Kidney (tissue), 14 donors: Measurements from ENCODE around the gene SMIM20. TPM values are rescaled to one million over a fixed set of nuclear protein-coding genes. Genes with fewer than 3 reads are reported as not detected.

Experiments used
- DNase-seq, 5 donors: peaks; one replicate each; pipeline ENCODE4 v3.0.0-alpha.2; 2013 to 2020
- FAIRE-seq: peaks from 2 replicates; lab custom pipeline; 2012; peaks lifted over from hg19 to GRCh38; lab: Jason Lieb, UNC
- H3K27ac ChIP-seq, 2 donors: one replicate each; pipeline ENCODE4 v1.7.0; 2013; ENCODE audit warnings: low read depth in 2 of 2, low read length in 2 of 2, inconsistent platforms in 1 of 2
- H3K27me3 ChIP-seq: one replicate; pipeline ENCODE4 v1.7.1; 2013; ENCODE audit warnings: low read length, inconsistent platforms; ENCODE audit not compliant: control insufficient read depth, insufficient read depth
- H3K36me3 ChIP-seq, 3 donors: one replicate each; pipeline versions ENCODE4 v1.7.0 to v1.7.1; 2013; ENCODE audit warnings: low read length in 3 of 3, control low read depth in 1 of 3, inconsistent platforms in 1 of 3; ENCODE audit not compliant: insufficient read depth in 3 of 3, control insufficient read depth in 2 of 3
- H3K4me1 ChIP-seq, 3 donors: one replicate each; pipeline versions ENCODE4 v1.7.0 to v1.7.1; 2013; ENCODE audit warnings: low read length in 3 of 3, inconsistent platforms in 1 of 3, low read depth in 1 of 3; ENCODE audit not compliant: control insufficient read depth in 2 of 3, insufficient read depth in 2 of 3
- H3K4me3 ChIP-seq, 3 donors: one replicate each; pipeline versions ENCODE4 v1.7.0 to v1.8.1; 2013; ENCODE audit warnings: low read length in 3 of 3, control low read depth in 1 of 3, inconsistent platforms in 1 of 3
- H3K9ac ChIP-seq, 3 donors: one replicate each; pipeline versions ENCODE4 v1.7.0 to v1.7.1; 2013; ENCODE audit warnings: low read length in 3 of 3, control low read depth in 1 of 3, inconsistent platforms in 1 of 3
- H3K9me3 ChIP-seq, 3 donors: one replicate each; pipeline versions ENCODE4 v1.7.0 to v1.7.1; 2013; ENCODE audit warnings: low read length in 3 of 3, control low read depth in 1 of 3, inconsistent platforms in 1 of 3; ENCODE audit not compliant: control insufficient read depth in 2 of 3, insufficient read depth in 1 of 3
- CTCF ChIP-seq: IDR thresholded peaks from 3 replicates; pipeline ENCODE4 v1.5.1; 2012; ENCODE audit warnings: mild to moderate bottlenecking, moderate library complexity, borderline replicate concordance; ENCODE audit not compliant: insufficient read depth; ENCODE audit errors: extremely low read depth
- intact Hi-C: fragments of 100-400 bp; cut with DNase I; formaldehyde crosslinking; loops from one replicate; pipeline ENCODE4 v1.11.1; 2022
- polyA plus RNA-seq: library from polyadenylated mRNA; stranded (reverse); fragments of 350-450 nt; fragmentation: Illumina TruSeq; extraction: RNeasy Lipid Tissue Mini Kit (QIAGEN cat#74804); gene quantifications from one replicate; pipeline ENCODE4 v1.2.3, GENCODE V29; 2014; ENCODE audit warnings: low read depth, low replicate concordance; ENCODE audit not compliant: insufficient read depth
- total RNA-seq: library from RNA; stranded (reverse); fragmentation: NEBNext Ultra II Directional; extraction: Animal tissue kit (Norgen Biotek cat#: 25700); gene quantifications from one replicate; pipeline ENCODE4 v1.2.1, GENCODE V29; 2021
- donor health status: control.
- donor health status: control.
- donor health status: control.
- donor health status: control.
- donor health status: control.
- donor health status: DM: yes; HTN: yes; CAD: no.
- donor health status: Normal renal cell carcinoma (clear cell type).

The SMIM20 gene
- total and polyA plus RNA-seq, 2 donors from 2014 or later: 23.8 to 97.2 TPM

- TF ChIP-seq CTCF: no peak
- intact Hi-C loops: no loop called here
Observed at GRCh38 chr4:25951390-25951952, 37.5 kb downstream of the SMIM20 start.

GRCh38 chr4:25953740-25954139 is 39.7 kb downstream of the SMIM20 start:
- Histone ChIP-seq H3K4me3 (no peak overlapping the region), H3K36me3 (no peaks in the 10 kb centered on the region), H3K4me1 (peaks cover 0 to 3% (median 0%) of the 10 kb centered on the region in 3 donors), H3K27ac (no peak overlapping the region), H3K27me3 (no peaks in the 10 kb centered on the region), H3K9ac (no peak overlapping the region), H3K9me3 (no peaks in the 10 kb centered on the region)
- DNase-seq: peak in 1 of 5 donors; percentile 22
- intact Hi-C loops: no loop called here
- no peak for FAIRE-seq
- no peak for TF ChIP-seq CTCF

More at GRCh38 chr4:25951390-25951952, 37.5 kb downstream of the SMIM20 start:
- FAIRE-seq (no peak), DNase-seq (peak in 2 of 5 donors; percentile 31 to 52)
- no peaks in the 10 kb centered on the region for H3K27me3 ChIP-seq
- H3K4me3 ChIP-seq: no peak overlapping the region
- no peak overlapping the region for H3K27ac ChIP-seq
- H3K36me3 ChIP-seq: no peaks in the 10 kb centered on the region
- no peaks in the 10 kb centered on the region for H3K9me3 ChIP-seq
- no peak overlapping the region for H3K9ac ChIP-seq
- peaks cover 0 to 3% (median 0%) of the 10 kb centered on the region in 3 donors for H3K4me1 ChIP-seq

GRCh38 chr4:25954293-25954904 is 40.4 kb downstream of the SMIM20 start:
- no peak overlapping the region for H3K9ac ChIP-seq
- no peak overlapping the region for H3K27ac ChIP-seq
- H3K27me3 ChIP-seq: no peaks in the 10 kb centered on the region
- H3K4me3 ChIP-seq: no peak overlapping the region
- no peaks in the 10 kb centered on the region for H3K36me3 ChIP-seq
- intact Hi-C loops: no loop called here
- no peak for FAIRE-seq
- H3K4me1 ChIP-seq: peaks cover 0 to 3% (median 0%) of the 10 kb centered on the region in 3 donors
- no peaks in the 10 kb centered on the region for H3K9me3 ChIP-seq
- no peak for TF ChIP-seq CTCF
- DNase-seq: no peak
